ENCODE measurements around the gene NKAPD1.
A peak's percentile ranks its signal among the peaks of the same experiment; 100 is the strongest.
"Not testable (repeated sequence)": the region's sequence is repeated elsewhere in the genome, so short reads cannot be mapped to it uniquely, and the experiment has no call there.

Gene NKAPD1

DNA sequence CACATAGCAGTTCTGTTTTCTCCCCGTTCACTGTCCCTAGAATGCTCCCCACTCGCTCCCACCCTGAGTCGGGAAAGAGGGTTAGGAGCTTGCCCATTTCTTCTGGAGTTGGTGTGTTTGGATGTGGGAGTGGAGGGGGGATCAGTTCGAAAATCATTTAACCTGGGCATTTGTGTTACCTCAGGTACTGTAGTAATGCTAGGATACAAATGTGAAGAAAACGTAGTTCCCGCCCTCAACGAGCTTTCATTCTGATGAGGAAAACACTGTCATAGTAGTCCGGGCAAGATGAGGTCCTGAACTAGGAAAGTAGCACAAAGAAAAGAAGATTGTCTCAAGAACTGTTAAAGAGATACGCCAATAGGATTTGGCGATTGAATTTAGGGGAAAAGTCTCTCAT is 13.1 kb downstream of the NKAPD1 start:
- FAIRE-seq: no peak

DNA sequence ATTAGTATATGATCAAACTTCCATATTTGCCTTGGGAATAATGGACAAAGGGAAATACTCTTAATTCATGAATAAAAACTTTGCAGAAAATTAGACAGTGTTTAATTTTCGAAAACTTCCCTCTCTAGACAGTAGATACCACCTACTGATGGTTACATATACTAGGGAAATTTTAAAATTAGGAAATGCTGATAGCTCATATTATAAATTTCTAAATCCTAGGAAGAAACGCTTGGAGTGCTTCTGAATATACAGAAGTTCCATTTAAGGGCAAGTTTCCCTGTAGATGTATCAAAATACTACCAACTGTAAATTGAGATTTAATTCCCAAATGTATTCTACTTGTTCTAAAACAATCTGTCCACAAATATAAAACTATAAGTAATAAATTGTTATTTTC is 21.2 kb downstream of the NKAPD1 start:
- not testable (repeated sequence) for FAIRE-seq

DNA sequence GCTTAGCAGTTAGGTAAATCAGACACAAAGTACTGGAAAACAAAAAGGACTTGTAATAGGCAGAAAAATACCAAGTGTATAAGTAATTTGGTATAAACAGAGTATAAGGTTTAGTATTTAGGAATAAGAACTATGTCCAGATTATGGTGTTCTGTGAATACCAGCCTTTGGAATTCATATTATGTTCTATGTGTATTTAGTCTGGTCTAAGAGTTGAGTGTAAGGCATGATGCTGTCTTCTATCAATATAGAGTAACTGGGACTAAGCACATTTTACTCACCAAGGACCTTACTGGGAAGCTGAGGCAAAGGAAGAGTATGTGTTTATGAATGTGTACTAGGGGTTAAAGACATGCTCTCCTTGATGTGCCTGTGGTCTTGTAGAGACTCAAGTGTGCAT is 22.1 kb downstream of the NKAPD1 start:
- no peak for FAIRE-seq

DNA sequence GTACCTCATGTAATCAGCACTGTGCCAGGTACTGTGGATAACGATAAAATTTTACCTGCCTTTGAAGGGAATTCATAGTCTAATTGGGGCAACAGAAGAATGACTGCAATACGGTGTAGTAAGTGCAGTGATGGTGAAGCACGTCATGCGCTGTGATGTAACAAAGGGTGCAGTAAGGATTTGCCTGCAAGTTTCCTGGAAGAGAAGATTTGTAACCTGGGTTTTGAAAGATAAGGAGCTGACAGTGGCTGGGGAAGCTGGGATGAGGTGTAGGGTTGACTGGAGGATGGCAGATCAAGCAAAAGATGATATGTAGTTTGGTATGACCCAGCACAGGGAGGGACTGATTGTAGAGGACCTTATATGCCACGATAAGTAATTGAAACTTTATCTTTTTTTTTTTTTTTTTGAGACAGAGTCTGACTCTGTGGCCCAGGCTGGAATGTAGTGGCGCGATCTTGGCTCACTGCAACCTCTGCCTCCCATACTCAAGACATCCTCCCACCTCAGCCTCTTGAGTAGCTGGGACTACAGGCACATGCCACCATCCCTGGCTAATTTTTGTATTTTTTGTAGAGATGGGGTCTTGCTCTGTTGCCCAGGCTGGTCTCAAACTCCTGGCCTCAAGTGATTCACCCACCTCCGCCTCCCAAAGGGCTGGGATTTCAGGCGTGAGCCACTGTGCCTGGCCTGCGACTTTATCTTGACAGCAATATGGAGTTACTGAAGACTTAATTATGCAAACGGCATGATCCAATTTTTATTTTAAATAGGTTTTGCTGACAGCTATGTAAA is 23.8 kb downstream of the NKAPD1 start:
- FAIRE-seq: no peak

DNA sequence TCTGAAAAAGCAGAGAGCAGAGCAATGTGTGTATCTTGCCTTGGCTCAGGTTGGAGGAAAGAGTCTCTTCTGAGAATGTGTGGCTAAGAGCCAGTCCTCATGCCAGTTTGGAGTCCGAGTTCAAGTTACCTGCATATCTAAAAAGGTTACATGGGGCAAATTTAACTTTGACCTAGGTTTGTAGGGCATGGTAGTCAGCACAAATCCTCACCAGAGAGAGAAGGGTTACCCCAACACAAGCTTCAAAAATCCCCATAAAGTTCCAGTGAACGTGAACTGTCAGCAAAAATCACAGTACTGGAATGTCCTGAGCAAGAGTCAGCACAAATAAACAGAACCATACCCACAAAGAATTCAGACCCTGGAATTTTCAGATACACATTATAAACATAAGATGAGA is 26.4 kb downstream of the NKAPD1 start:
- no peak for FAIRE-seq

DNA sequence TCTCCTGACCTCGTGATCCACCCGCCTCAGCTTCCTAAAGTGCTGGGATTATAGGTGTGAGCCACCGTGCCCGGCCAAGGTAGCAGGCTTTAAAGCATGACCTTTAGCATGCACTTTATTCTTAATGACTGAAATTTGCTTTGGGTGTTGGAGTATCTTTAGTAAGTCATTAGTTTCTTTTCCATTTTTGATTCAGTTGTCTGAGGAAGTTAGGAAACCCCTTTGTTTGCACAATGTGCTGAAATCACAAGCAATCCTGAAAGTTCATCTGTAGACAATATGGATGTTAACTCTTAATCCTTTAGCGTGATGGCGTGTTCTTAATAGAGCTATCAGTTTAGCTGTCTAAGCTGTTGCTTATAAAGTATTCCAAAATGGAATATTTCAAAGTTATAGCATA is 29.3 kb downstream of the NKAPD1 start:
- FAIRE-seq: no peak

DNA sequence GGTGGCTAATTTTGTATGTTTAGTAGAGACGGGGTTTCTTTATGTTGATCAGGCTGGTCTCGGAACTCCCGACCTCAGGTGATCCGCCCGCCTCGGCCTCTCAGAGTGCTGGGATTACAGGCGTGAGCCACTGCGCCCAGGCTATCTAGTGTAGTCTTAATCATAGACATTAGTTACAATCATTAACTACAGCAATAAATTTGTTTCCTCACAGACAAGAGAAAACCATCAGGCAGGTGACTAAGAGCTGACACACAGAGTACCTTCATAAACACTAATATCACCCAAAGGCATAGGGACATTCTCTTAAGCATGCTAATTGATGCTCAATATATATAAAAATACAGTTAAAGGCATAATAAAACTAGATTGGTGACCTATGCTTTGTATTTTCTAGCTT is 32.0 kb downstream of the NKAPD1 start:
- no peak for FAIRE-seq

DNA sequence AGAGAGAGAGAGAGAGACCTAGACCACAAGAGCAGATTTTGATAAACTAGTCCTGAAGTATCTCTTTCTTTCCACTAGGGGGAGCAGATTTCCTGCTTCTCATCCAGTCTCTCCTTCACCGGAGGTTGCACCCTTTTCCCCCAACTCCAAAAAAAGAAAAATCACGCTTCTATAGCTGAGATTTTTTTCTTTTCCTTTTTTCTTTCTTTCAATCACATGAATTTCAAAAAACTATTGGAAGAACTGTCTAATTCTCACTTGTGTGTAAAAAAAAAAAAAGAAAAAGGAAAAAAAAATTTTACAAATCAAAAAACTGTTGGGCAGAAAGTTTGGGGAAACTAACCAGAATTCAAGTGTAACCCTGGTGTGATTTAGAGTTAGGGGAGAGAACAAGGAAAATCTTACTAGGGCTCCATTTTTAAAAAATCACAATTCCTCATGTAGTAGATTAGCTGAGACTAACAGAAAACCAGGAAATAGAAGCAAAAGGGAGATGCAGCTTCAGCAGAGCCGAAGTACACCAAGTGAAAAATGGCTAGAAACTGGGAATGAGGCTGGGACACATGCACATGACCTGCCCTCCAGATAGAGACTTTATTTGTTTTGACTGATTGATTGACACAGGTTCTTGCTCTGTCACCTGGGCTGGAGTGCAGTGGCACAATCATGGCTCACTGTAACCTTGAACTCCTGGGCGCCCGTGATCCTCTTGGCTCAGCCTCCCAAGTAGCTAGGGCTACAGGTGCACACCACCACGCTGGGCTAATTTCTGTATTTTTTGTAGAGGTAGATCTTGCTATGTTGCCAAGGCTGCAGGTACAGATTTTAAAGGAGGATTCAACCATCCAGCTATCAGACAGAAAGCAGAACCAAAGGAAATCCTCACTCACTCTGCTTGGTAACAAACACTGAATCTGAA is 39.7 kb downstream of the NKAPD1 start:
- peak; percentile 60 for FAIRE-seq

DNA sequence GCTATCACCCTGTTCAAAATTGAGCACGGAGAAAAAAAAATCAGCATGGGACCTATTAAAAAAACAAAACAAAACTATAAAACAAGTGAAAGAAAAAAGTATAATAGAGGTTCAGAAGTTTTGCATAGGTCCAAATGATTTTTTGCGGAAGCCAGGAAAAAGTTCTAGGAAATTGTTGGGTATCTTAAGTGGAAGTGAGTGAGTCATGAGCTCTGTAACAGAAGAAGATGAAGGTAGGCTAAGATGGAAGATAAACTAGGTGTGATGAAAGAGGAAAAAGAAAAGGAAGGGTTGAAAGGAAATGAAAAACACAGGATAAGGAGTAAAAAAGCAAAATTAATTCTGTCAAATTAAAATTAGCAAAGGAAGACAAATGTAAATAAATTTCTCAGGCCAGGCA is 40.4 kb downstream of the NKAPD1 start:
- no peak for FAIRE-seq

DNA sequence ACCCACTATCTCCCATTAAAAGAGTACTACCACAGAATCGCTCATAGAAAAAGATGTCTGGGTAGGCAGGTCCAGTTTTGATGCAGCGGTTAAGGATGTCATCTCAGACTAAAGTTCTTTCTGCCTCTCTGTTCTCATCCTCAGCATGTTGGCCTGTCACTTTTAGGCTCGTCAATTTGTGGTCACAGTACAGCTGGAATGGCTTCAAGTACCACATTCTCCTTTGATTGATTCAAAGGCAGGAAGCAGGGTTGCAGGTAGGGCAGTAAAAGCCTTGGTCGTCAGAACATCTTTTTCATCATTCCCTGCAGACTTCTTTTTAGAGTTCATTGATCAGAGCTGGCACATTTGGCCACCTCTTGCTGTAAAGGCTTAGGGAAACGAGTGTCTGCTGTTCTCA is 41.3 kb downstream of the NKAPD1 start:
- FAIRE-seq: no peak

DNA sequence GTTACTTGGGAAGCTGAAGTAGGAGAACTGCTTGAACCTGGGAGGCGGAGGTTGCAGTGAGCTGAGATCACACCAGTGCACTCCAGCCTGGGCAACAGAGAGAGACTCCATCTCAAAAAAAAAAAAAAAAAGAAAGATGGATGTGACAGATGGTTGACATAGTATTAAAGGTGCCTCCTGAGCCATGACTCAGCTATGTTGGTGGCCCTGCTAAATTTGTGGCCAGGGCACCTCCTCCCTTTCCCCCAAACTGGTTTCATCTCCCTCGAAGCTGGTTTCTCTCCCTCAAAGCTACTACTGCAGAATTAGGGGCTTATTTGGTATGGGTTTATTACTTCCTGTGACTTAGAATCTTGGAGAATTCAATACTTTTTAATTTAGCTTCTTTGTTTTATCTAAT is 44.1 kb downstream of the NKAPD1 start:
- FAIRE-seq: no peak

DNA sequence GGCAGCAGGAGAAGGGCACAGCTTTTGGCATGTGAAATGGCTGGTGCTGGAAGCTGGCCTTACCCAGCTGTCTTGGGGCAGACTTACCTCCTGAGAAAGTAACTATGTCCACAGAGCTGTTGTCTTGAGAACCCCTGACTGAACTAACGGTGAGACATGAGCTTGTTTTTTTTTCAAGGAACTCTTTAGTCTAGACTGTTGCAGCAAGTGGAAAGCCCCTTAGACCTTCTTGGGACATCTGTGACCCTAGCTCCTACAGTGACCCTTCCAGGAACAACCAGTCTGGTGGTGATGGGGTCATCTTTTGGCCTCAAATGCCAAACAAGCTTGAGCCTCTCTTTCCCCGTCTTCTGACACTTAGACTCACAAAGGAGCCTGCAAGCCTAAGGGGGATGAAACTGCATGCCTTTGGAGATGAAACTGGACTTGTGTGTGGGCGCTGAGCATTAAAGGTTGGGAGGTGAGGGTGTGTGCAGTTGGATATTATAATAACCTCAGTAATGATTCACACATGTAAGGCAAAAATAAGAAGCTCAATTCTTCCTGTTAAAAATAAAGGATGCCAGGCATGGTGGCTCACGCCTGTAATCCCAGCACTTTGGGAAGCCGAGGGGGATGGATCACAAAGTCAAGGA is 48.0 kb downstream of the NKAPD1 start:
- FAIRE-seq: no peak

DNA sequence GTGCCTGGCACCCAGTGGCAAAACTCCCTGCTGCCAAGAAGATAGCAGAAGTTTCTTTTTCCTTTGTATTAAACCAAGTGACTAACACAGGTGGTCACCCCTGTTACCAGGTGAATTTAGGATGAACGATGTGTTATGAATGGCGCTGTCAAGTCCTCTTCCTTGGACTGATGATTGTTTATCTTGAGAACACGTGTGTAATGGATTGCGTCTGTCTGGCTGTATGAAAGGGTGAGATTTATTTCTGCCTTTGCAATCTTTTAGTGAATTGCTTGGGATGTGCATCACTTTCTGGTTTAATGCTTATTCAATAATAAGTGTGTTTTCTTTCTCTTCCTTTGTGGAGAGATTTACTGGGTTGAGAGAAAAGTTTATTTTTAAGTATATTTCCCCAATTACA is 49.0 kb downstream of the NKAPD1 start:
- no peak for FAIRE-seq

DNA sequence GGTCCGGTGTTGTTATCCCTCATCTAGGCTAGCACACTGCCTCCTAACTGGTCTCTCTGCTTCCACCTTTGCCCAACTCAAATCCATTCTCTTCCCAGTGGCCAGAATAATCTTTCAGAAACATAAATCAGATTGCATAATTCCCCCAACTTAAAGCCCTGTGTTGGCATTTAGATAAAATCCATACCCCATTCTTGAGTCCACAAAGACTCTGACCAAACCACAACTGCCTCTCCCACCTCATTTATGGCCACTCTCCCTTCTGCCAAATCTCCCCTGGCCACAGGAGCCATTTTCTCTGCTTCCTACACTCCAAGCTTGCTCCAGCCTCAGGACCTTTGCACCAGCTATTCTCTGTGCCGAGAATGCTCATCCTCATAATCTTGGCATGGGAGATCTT is 53.0 kb downstream of the NKAPD1 start:
- FAIRE-seq: no peak

DNA sequence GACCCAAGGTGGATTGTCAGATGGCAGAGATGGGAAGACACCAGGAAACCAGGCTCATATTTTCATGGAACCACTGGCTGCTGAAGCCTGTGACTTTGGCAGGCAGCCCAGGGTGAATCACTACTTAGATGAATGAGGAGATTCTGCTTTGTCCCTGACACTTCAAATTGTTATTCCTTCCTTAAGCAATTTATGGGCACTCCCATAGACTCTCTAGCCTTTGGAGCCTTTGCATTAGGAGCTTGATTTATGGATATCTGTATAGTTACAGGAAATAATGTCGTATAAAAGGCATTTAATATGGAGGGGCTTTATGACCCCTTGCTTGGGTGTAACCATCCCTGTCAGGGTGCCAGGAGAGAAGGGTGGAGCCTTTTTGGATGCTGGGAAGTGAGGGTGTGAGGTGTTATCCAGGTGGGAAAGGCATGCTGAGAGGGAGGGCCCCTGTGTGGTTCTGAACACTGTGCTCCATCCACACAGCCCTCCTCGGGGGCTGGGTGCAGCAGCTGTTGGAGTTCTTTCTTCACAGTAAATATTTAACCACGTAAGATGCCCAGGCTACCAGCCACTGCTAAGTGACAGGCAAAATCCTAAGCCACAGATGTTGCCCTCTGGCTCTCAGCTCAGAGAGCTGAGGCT is 54.5 kb downstream of the NKAPD1 start:
- no peak for FAIRE-seq

DNA sequence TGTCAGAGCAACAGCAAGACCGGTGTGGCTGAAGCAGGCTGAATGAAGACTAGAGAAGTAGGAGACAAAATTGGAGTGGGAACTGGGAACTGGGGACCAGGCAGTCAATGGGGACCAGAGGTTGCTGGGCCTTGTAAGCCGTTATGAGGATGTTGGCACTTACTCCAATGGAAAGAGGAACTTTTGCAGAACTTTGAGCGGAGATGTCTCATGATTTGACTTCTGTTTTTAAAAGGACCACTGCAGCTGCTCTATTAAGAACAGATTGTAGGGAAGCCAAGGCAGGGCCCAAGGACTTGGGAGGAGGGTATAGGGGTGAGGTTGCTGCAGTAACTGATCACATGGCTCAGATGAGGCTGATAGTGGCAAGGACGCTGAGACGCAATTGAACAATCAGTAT is 55.6 kb downstream of the NKAPD1 start:
- no peak for FAIRE-seq

DNA sequence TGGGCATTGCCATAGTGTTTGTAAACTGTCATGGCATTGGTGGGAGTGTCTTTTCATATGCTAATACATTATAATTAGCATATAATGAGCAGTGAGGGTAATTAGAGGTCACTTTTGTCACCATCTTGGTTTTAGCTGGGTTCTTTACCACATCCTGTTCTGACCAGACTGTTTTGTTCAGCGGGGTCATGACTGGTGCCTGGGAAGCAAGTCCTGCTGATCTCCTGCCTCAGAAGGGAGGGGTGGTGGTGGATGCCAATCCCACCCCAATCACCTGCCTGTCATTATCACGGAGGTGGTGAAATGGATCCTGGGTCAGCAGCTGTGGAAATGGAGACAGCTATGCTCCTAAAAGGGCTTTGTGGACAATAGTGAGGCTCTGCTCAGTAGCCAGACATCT is 58.6 kb downstream of the NKAPD1 start:
- FAIRE-seq: no peak

DNA sequence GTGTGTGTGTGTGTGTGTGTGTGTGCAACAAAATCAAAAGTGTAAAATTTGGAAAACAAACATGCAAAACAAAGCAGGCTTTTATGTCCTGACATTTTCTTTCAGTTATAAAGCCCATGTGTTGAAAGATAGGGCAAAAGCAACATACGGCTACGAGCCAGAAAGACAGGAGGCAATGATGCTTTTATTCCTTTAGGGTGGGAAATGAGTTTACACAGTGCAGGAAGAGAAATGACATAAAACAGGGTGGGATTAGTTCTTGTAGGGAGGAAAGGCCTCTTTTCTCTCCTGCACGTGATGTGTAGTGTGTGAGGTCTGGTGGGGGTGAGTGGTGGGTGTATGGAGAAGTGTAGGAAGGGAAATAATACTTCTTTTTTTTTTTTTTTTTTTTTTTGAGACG is 60.4 kb downstream of the NKAPD1 start:
- no peak for FAIRE-seq
